CD4-positive, alpha-beta T cell treated with Interleukin-2 at 100 ng/mL for 4 hours (primary cell): ENCODE data around the gene PRLR.
"Not testable (repeated sequence)": the region's sequence is repeated elsewhere in the genome, so short reads cannot be mapped to it uniquely, and the experiment has no call there.

Source experiments
- DNase-seq: peaks from one replicate; pipeline ENCODE4 v3.0.0-alpha.2; 2020; ENCODE audit warnings: low spot score

PRLR gene

DNA sequence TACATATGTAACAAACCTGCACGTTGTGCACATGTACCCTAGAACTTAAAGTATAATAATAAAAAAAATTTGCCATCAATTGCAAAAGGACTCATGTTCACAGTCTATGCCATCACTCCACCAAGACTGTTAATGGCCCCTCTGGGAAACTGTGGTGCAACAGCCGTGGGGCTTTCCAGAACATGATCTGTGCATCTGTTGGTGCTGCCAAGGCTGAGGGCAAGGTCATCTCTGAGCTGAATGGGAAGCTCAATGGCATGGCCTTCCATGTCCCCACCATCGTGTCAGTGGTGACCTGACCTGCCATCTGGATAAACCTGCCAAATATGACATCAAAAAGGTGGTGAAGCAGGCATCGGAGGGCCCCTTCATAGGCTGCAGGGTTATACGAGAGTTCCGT lies 149.2 kb downstream of the PRLR start:
- no peak for DNase-seq

DNA sequence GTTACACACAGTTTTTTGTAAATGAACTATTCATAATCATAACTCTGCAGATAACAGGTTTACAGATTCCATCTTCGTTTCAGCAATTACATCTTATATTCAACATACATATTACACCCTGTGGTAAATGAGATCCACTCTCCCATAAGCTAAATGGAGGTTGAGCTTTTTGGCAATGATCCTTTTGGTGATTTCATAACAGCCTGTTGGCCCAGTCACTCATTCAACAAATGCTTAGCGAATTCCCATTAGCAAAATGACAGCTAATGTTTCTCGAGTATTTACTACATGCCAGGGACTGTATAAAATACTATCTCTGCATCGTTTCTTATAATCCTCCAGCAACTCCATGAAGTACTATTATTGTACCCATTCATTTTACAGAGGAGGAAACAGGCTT lies 157.1 kb downstream of the PRLR start:
- no peak for DNase-seq

DNA sequence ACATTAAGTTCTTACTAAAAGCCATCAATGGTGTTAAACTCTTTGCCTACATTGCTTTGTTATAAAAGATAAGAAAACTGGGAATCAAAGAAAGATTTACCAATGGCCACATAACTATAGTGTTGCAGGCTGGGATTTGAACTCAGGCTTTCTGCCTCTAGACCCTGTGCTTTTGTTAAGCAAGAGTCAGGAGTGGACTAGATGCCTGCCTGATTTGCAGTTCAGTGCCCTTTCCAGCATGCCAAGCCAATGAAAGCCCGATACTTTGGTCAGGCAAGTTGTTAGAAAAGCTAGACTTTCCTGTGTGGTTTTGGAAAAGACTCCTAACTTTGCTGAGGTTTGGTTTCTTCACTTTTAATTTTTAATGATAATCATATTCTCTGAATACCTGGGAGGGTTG lies 161.1 kb downstream of the PRLR start:
- no peak for DNase-seq

DNA sequence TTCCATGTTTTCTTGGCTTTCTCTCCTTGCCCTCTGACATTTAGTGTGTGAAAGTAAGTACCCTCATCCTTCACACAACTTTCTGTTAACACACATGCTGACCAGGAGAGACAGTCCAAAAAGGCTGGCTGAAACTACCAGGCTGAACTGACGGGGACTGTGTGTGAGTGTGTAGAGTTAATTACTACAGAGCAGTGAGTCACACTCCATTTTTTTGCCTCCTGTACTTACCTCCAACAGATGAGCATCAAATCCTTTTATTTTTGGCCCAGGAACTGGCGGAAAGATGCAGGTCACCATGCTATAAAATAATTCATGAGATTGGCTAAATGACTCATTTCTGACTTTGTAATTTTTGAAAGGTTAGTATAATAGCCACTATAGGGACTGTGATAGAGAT lies 162.3 kb downstream of the PRLR start:
- DNase-seq, result no peak

DNA sequence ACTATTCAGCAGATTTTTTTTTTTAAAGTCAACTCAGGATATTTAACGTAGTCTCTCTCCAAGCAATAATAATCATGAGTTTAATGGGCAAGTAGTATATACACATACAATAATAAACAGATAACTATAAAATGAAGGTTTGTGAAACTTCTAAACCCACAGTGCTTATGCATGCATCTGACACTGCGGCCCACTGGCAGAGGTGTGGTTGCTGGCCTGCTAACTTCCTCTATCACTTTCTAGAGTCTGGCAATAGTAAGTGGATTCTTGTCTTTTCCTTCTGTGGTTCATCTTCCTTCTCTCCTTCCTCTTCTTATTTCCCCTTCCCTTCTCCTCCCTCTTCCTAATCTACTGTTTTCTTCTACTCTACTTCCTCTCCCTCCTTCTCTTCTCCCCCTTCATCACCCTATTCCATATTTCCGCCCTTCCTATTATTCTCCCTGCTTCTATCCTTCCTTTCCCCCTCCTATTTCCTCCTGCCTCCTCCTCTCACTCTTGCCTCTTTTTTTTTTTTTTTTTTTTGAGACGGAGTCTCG lies 164.0 kb downstream of the PRLR start:
- no peak for DNase-seq

- DNase-seq, result no peak
These were observed 166.9 kb downstream of the PRLR start for GRCh38 chr5:35063414-35063813.

GRCh38 chr5:35061211-35061770 lies 169.0 kb downstream of the PRLR start:
- DNase-seq, result no peak

DNA sequence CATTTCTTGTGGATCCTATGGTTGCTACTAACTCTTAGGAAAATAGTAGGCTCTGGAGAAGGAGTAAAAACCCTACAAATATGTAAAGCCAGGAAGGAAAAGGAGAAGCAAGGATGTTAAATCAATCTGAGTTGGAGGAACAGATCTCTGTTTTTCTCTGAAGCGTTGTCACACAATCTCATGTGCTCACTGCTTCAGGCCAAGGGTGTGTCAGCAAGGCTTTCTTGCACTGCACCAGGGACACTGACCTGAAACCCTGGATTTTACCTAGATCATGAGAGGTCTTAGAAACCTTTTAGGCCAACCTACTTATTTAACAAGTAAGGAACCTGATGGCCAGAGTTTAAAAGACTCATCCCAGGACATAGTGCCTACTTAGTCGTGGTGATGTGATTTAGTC lies 170.1 kb downstream of the PRLR start:
- DNase-seq, result no peak

GRCh38 chr5:35059251-35059650 lies 171.0 kb downstream of the PRLR start:
- DNase-seq, result no peak

- no peak for DNase-seq
These were observed 171.9 kb downstream of the PRLR start for GRCh38 chr5:35058374-35058788.

- DNase-seq, result no peak
These were observed 173.6 kb downstream of the PRLR start for GRCh38 chr5:35056686-35057085.

GRCh38 chr5:35052838-35053237 lies 177.4 kb downstream of the PRLR start:
- DNase-seq, result no peak

DNA sequence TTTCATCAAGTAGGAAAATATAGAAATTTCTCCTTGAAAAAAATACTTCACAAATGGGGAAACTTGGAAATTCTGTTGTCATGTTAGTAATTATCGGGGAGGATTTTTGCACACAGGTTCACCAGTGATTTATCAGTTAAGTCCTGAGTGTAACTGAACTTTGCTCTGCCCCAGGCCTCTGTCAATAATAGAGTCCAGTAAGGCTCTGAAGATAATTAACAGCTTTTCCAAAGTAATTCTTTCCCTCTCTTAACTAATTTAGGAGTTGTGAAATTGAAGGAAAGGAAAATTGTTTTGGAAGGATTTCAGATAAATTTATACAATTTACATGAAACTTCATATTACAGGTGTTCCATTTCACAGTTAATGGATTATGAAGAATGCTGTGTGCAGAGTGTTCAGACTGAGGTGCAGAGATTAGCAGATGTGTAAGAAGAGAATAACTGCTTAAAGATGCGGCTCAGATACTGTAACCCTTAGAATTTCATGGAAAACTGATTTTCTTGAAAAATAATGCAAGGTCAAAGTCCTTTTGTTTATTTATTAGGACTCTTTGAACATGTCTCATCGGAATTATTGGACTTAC lies 179.7 kb downstream of the PRLR start:
- no peak for DNase-seq

GRCh38 chr5:35048910-35049309 lies 181.4 kb downstream of the PRLR start:
- no peak for DNase-seq

DNA sequence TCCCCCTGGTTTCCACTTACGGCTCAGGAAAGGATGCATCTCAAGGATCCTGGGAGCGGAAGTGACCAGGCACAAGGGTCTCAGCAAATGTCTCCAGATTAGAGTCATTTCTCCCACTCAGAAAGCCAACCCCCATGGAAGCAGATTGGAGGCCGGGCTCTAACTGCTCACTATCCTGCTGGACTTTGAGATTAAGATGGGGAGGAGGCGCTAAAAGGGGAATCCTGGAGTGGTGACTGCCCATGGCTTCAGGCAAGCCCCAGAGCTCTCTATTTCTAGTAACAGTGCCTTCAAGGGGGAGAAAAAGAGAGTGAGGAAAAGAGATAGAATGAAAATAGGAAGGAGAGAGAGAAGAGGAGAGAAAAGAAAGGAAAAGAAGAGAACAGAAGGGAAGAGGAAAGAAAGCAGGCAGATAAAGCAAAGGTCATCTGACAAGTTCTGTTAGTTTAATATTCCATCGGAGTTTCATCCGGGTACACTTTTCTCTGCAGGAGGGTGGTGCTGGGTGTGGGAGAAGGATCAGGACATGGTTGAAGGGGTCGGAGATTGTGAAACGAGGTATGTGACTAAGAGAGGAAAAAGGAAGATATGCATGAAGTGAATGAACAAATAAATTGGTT lies 182.4 kb downstream of the PRLR start, which contains the start of gene AGXT2:
TSS of gene AGXT2 (minus strand) at position 165 of the 620 bp plus-strand sequence. CDS start at position 108, 57 bp downstream.
- no peak for DNase-seq

- DNase-seq, result no peak
These were observed 183.5 kb downstream of the PRLR start for GRCh38 chr5:35046774-35047173.

DNA sequence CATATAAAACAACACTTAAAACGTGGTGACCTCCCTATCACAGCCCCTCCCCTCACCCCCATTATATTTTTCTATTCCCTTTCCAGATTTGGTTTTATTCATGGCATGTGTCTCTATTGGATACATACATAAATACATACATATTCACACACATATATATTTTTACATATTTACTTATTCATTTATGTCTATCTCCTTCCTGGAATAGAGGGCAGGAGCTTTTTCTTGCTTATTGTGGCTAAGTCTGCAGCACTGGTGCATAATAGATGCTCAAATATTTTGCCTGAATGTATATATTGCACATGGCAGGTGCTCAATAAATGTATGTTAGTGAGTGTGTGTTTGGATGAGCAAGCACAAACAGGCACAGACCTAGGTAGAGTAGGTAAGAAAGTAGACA lies 185.0 kb downstream of the PRLR start:
- DNase-seq, result no peak

GRCh38 chr5:35044649-35045048 lies 185.6 kb downstream of the PRLR start:
- no peak for DNase-seq

DNA sequence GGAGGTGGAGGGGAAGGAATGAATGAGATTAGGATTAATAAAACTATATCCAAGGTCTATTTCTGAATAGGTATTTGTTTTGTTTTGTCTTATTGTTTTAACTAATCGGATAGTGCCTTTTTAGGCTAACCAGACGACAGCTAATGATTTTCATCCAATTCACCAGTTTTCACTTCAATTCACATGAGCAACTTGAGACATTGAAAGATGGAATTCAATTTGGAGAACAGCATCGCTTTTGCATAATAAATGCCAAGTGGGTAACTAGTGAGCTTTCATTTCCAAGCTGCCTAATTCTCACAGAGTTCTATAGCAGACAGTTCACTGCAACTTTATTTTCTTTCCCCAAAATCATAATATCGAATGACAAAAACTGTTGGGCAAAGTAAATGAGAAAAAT lies 187.5 kb downstream of the PRLR start:
- no peak for DNase-seq

- no peak for DNase-seq
These were observed 189.0 kb downstream of the PRLR start for GRCh38 chr5:35041261-35041660.

DNA sequence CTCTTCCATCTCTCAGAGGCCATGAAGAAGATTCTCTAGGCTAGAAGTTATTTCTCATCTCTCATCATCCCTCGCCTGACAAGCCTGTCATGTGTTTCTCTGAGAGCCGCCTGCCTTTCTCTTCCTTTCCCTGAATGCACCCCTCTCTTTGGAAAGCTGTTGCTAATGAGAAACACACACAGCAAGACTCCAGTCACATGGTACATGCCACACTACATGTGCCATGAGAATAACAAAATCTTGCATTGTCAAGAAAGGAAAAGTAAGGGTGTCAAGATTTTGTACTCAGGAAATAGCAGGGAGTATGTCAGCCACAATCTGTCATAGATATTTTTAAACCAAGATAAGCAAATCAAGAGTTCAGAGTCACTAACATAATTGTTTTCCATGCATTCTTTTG lies 191.4 kb downstream of the PRLR start:
- no peak for DNase-seq

GRCh38 chr5:35036536-35036935 lies 193.8 kb downstream of the PRLR start:
- no peak for DNase-seq

DNA sequence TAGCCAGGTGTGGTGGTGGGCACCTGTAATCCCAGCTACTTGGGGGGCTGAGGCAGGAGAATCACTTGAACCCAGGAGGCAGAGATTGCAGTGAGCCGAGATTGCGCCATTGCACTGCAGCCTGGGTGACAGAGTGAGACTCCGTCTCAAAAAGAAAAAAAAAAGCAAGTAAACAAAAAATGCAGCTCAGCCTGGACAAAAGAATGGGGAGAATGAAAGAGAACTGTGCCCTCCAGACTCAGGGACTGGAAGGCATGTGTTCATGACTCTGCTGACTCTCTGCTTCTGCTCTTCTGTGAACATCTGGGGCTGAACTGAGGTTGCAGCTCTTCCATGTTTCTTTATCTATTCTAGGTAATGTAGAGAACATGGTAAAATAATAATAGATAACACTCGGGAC lies 194.4 kb downstream of the PRLR start:
- not testable (repeated sequence) for DNase-seq

- no peak for DNase-seq
These were observed 195.0 kb downstream of the PRLR start for GRCh38 chr5:35035271-35035670.
